ENCODE measurements around the gene BHLHE23.

DNA sequence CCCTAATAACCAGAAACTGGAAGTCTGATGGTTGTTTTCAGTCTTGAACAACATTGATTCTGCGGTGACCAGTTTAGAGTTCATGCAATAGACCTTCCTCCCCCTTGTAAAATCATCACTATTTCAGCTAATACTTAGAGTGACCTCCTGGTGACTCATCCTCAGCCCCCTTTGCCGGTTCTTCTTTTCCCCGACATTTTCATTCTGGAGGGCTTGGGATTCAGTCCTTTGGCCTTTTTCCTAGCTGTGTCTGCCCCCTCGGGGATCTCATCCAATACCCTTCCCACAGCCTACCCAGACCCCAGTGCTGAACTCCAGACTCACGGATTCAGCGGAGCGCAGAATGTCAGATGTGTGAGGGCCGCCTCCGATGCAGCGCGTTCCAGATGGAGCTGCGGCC, 7.5 kb upstream of the BHLHE23 start:
- TF ChIP-seq, protein P1, sequence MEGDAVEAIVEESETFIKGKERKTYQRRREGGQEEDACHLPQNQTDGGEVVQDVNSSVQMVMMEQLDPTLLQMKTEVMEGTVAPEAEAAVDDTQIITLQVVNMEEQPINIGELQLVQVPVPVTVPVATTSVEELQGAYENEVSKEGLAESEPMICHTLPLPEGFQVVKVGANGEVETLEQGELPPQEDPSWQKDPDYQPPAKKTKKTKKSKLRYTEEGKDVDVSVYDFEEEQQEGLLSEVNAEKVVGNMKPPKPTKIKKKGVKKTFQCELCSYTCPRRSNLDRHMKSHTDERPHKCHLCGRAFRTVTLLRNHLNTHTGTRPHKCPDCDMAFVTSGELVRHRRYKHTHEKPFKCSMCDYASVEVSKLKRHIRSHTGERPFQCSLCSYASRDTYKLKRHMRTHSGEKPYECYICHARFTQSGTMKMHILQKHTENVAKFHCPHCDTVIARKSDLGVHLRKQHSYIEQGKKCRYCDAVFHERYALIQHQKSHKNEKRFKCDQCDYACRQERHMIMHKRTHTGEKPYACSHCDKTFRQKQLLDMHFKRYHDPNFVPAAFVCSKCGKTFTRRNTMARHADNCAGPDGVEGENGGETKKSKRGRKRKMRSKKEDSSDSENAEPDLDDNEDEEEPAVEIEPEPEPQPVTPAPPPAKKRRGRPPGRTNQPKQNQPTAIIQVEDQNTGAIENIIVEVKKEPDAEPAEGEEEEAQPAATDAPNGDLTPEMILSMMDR (IDR thresholded peaks at IDR 0.05), result no peak
- TF ChIP-seq POLR2A (IDR thresholded peaks at IDR 0.05), result no peak
